Stromal cell of bone marrow (primary cell): Measurements from ENCODE around the gene PANX2.

Source experiments
- DNase-seq: peaks from one replicate; pipeline ENCODE4 v3.0.0-alpha.2; 2012; ENCODE audit warnings: low read depth

Gene PANX2

DNA sequence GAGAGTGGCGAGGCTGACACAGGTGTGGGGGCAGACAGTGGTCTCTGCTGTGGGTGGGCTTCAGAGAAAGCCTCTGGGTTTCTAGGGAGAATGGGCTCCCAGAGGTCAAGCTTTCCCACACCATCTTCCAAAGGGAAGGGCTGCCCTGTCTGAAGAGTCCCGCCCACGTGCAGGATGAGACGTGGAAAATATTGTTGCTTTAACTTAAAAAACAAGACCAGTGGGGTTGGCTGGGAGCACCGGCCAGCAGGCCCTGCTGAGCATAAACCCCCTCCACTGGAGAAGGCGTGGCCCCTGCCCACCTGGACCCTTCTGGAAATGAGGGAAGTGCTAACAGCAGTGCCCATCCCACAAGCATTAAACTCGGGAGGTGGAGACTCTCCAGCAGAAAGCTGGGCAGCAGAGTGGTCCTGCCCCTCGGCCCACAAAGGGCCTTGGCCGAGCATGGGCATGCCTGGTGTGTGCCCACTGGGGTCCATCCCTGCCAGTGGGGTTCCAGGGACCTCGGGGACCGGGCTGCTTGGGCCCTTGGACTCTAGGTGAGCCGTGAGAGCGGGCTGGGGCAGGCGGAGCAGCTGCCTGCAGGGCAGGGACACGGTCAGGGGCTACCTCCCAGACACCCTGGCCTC is 45.6 kb downstream of the PANX2 start:
- DNase-seq = no peak

DNA sequence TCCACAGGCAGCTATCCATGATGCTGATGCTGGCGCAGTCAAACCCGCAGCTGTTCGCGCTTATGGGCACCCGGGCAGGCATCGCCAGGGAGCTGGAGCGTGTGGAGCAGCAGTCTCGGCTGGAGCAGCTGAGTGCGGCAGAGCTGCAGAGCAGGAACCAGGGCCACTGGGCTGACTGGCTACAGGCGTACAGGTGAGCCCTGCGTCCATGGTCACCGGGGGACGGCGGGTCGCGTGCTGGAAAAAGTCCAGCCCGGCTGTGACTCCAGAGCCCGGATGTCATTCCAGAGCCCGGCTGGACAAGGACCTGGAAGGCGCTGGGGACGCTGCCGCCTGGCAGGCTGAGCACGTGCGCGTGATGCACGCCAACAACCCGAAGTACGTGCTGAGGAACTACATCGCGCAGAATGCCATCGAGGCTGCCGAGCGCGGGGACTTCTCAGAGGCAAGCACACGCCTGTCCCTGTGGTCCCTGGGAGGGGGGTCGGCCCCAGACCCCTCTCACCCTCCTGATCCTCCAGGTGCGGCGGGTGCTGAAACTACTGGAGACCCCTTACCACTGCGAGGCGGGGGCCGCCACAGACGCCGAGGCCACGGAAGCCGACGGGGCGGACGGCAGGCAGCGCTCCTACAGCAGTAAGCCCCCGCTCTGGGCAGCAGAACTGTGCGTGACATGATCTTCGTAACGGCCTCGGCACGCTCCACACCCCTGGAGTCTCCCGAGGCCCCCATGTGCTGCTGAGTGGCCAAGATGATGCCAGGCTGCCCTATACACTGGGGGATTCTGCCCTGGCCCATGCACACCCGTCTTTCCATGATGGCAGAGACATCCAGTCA is 46.4 kb downstream of the PANX2 start:
- DNase-seq = no peak

DNA sequence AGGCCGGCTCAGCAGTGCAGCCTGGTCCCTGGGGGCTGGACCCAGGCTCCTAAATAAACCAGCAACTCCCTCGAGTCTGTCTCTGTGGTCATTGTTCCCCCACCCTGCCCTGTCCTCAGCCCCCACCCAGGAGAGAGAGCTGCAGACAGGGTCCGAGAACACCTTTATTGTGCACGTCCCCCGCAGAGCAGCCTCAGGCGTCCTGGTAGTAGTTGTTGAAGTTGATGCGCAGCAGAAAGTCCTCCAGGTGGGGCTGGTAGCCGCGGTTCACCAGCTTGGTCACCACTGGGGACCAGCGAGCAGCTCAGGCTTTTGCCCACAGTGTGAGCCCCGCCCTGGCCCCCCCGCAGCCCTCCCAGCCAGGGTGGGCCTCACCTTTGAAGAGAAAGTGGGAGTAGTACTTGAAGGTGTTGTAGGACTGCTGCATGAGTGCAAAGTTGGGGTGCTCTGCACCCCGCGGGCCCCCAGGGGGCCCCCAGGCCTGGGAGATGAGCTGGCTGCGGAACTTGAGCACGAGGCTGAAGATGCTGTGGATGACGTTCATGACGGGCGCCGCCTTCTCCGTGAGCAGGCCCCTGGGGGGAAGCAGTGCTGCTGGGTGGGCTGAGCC is 47.1 kb downstream of the PANX2 start:
- no peak for DNase-seq

DNA sequence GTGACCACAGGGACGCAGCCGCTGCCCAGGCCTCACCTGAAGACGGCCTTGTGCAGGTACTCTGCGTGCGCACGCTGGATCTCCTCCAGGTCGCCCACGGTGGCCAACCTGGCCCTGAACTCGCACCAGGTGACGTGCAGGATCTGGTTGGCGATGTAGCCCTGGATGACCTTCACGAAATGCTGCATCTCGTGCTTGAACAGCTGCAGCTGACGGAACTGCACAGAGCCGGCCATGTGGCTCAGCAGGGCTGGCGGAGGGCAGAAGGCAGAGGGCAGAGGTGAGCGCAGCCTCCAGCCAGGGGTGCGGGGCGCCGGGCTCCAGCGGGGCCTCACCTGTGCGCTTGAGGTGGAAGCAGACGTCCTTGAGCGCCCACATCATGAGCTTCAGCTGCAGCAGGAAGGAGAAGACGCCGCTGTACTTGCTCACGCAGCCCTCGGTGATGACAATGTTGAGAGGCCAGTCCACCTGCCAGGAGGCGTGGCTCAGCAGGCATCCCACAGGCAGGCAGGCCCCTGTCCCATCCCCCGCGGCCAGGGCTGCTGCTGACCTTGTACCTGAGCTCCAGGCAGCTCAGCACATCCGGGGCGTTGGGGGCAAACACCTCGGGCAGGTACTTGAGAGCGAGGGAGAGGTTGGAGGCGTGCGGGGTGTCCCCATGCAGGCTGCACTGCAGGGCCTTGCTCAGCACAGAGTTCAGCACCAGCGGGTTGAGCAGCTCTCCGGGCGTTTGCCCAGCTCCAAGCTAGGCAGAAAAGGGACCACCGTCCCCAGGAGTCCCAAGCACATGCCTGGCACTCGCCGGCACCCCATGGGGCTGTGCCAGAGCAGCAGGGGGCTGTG is 47.8 kb downstream of the PANX2 start:
- no peak for DNase-seq

DNA sequence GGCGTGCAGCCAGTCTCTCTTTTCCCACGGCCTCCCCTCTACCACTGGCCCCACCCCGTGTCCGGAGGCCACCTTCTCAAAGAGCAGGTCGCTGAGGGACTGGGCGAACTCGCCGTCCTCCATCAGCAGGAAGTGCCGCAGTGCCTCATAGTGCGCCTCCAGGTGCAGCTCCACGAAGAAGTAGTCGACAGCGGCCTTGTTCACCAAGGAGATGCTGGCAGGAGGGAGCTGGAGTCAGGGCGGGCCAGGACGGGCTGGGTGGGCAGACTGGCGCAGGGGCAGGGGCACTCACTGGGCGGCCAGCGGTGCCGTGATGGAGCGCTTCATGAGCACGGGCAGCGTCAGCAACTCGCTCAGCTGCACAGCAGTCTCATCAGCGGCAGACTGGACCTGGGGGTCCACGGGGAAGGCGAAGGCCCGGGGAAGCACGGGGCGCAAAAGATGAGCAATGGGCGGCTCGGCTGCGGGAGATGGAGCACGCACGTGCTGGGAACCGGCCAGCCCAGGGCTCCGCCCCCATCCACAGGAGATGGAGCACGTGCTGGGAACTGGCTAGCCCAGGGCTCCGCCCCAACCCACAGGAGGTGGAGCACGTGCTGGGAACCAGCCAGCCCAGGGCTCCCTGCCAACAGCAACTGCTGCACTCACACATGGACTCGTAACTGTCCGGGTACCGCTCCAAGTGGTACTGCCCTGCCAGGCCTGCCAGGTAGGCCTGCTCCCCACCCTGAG is 48.6 kb downstream of the PANX2 start:
- peak; percentile 20 for DNase-seq

DNA sequence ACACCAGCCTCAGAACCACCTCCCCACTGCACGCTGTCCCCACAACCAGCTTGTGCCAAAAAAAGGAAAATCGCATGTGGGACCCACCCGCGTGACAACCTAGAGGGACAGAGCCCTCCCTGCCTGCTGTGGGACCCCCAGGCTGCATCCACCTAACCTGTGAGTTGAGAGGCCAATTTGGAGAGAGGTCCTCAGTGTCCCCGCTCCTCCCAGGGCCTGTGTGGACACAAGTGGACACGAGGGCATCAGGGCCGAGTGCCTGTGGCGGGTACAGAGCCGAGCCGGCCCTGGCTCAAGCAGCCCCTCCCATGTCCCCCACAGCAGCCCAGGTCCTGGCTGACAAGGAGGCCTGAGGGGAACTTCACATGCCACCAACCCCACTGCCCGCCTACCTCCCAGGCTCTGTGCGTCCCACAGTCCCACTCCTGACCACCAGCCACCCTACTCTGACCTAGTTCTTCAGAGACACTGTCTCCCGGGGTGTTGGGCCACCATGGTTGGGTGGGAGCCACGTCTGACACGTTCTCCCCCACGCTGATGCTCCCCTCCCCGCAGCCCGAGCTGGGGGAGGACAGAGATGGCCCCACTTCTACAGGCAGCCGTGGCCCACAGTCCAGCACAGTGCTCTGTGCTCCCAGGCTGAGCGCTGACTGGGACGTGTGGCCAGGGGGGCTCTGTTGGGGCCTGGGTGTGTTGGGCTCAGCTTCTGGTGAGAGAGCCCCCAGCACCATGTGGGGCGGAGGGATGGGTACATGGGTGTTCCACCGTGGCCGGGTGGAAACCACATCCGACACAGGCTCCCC is 49.5 kb downstream of the PANX2 start:
- DNase-seq = no peak

DNA sequence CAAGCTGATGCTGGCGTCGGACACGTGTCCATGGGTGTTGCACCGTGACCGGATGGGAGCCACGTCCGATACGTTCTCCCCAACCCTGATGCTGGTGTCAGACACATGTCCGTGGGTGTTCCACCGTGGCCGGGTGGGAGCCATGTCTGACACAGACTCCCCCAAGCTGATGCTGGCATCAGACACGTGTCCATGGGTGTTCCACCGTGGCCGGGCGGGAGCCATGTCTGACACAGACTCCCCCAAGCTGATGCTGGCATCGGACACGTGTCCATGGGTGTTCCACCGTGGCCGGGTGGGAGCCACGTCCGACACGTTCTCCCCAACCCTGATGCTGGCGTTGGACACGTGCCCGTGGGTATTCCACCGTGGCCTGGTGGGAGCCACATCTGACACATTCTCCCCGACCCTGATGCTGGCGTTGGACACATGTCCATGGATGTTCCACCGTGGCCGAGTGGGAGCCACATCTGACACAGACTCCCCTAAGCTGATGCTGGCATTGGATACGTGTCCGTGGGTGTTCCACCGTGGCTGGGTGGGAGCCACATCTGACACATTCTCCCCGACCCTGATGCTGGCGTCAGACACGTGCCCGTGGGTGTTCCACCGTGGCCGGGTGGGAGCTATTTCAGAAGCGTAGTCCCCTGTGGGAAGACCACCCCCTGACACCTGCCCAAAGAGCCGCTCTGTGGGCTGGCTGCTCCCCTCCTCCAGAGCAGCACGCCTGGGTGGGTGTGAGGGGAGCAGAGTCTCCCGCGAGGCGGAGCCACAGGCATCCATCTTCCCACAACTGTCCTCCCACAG is 50.3 kb downstream of the PANX2 start:
- no peak for DNase-seq

DNA sequence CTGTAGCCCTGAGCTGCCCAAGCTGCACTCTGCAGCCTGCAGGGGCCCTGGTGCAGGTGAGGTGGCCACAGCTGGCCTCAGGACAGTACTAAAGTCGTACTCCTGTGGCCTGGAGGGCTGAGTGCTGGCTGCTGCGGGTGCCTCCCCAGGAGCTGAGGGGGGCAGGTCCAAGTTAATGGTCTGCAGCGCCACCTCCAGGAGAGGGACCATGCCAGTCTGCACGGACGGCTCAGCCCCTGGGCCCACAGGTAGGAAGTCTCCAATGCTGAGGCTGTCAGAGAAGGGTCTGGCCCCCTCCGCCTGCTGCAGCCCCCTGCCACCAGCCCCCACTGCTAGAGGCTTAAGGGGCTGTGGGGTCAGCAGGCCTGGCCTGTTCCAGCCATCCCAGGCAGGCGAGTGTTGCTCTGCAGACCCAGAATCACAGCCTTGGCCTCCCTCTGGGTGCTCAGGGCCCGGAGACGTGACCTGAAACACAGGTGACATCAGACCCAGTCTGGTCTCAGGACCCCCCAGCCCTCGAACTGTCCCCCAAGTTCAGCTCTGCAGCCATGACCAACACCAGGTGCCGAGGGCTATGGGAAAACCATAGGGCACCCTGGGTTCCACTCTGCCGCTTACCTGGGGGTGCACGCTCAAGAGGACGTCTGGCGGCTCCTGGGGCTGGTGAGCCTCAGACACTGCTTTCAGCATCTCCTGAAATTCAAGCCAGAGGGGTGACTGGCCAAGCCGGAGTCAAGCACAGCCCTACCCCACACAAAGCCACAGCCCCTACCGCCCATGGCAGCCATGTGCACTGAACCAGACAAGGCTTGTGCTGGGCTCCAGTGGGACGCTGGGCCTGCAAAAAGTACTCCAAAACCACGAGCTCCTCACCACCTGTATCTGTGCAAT is 51.1 kb downstream of the PANX2 start:
- no peak for DNase-seq

DNA sequence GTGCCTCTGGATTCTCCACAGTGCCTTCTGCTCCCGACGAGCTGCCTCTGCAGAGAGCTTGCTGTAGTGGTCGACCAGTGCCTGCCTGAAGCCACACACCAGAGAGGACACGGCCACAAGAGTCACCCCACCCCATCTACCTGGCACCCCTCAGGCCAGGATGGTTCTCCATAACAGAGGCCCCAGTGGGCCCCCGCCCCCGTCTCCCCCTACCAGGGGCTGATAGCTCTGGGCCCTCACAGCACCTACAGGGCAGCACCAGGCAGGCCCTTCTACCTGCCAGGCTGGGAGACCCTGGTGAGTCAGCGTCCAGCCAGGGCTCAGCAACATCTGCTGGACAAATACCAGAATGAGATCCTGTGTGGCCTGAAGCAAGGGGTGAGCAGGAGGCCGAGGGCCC is 52.0 kb downstream of the PANX2 start:
- DNase-seq = no peak

DNA sequence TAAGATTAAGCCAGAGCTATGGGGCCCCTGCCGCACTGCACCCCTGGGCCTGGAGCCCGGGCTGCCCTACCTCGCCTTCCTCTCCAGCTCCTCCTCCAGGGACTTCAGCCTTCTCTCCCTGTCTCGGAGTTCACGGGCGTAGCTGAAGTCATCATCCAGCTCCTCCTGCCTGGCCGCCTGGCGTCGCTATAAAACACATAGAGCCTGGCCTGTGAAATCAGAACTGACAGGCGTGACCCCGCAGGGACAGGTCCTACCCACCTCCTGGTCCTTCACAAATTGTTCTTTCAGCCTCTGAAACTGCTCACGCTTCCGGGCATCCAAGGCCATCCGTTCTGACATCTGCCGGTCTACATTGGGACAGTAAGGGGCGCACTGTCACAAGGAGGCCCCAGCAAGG is 53.5 kb downstream of the PANX2 start:
- DNase-seq = no peak

DNA sequence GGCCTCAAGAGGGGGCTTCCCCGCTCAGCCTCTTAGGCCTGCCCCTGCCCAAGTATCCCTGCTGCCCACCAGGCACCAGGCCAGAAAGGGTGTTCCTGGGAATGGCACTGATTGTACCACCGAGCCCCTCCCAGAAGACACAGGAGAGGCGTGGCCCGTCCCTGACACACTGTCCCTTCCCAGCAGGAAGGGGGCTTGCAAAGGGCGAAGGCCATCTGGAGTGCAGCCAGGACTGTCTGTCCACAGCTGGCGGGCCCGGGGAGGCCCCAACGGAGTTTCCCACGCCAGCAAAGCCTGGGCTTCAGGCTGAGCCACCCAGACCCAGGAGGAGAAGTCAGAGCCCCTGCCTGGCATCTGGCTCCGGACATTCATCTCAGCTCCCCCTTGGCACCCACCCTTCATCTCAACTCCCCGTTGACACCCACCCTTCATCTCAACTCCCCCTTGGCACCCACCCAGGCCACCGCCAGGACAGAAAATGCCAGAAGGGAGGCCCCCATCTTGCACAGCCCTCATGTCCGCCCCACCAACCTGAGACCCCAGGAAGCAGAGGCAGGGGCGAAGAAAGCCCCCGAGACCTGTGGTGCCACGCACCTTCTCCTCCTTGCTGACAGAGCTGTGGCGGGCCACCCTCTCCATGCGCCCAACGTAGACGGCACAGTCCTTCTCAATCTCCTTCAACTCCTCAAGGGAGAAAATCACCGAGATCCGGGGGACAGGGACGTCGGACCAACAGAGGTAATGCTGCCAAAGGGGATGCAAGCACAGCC is 54.9 kb downstream of the PANX2 start:
- no peak for DNase-seq

DNA sequence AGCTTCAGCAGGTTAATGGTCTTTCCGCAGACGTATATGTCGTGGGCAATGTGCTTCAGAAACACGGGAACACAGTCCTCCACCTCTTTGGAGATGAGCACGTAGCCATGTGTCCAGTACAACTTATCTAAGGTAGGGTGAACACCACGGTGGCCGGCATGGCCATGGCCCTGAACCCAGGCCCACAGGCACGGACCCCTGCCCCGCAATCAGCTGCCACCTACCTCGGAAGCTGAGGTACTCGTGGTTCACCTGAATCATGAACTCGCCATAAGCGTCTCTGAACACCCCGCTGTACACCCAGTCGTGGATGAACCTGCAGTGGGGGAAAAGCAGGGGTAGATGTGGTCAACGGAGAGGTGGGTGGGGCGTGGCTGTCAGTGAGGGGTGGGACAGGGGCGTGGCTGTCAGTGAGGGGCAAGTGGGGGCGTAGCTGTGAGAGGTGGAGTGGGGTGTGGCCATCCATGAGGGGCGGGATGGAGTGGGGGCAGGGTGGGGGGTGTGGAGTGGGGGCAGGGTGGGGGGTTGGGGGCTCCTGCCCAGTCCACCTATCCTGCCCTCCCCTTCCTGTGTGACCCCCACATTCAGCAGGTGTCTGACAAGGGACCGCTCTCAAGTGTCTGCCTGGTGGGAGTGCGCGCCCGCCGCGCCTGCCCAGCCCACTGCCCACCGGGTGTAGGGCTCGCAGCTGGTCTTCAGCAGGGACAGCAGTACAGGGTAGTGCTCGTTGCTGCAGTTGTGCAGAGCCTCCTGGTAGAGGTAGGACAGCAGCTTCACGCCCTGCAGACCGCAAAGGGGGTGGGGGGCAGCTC is 55.7 kb downstream of the PANX2 start:
- DNase-seq = no peak

DNA sequence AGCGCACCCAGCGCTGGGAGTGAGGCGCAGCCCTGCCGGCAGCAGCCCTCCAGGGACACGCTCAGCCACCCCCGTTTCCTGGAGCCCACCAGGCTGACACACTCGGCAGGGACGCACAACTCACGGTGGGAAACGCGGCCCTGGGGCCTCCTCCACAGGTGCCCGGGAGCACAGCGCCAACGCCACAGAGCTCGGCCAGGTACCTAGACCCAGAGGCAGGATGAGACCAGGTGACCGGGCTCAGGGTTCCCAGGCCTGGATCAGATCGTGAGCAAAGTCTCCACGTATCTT is 56.3 kb downstream of the PANX2 start:
- DNase-seq = no peak

DNA sequence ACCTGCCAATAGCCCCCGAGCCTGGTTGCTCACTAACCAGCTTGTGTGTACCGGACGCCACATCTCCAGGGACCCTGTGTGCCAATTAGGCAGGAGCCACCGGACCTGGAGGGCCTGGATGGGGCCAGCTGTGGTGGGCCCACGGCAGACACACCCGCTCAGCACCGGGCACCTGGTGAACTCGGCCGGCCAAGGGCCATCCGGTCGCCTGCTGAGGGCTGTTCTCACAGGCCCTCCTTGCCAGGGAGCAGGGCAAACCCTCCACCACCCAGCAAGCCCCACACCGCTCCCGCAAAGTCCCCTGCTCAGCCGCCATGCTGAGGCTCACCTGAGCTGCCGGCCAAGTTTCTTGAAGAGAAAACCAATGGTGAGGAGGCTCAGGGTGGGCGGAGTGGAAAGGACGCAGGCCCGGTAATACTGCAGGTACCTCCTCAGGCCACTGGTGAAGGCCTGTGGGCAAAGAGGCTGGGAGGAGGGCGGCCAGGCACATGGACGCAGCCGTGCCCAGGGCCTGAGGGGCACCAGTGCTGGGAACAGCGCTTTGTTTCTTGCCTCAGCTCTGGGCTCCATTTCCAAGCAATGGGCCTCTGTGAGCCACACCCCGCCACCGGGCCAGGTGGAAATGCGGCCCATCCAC is 57.2 kb downstream of the PANX2 start:
- no peak for DNase-seq

DNA sequence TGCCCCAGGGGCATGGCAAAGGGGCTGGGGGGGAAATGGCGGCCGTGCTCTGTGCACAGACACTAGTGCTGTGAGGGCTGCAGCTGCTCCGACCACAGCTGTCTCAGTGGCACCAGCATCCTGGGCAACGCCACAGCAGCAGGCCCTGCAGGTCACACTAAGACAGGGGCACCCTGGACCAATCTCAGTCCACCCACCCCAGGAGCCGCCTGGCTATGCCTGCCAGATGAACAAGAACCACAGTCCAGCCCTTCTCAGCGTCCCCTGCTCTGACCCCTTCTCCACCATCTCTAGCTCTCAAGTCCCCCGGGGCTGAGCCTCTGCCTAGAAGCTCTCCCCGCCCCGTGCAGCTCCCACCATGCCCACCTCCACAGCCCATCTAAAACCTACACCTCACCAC is 57.8 kb downstream of the PANX2 start:
- no peak for DNase-seq

DNA sequence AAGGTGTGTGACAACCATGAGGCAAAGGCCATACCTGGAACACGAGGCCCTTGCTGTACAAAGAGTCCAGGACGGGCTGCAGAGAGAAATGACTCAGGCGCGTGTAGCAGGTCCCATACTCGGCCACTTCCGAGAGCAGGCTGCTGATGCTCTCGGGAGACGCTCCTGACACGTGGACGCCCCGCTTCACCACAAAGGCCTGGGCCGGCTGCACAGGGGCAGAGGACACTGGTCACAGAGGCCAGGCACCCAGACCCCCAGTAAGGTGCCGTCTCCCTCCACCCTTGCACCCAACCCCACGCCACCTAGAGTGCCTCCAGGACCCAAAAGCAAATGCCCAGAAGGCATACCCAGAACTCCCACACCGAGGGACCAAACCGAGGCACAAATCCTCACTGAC is 58.8 kb downstream of the PANX2 start:
- DNase-seq = no peak
